ENCODE data around the gene HDAC4. TPM values are rescaled to one million over a fixed set of nuclear protein-coding genes. Genes with fewer than 3 reads are reported as not detected.

The HDAC4 gene
- total RNA-seq, 1 experiment from 2014 or later, result 47.6 TPM

DNA sequence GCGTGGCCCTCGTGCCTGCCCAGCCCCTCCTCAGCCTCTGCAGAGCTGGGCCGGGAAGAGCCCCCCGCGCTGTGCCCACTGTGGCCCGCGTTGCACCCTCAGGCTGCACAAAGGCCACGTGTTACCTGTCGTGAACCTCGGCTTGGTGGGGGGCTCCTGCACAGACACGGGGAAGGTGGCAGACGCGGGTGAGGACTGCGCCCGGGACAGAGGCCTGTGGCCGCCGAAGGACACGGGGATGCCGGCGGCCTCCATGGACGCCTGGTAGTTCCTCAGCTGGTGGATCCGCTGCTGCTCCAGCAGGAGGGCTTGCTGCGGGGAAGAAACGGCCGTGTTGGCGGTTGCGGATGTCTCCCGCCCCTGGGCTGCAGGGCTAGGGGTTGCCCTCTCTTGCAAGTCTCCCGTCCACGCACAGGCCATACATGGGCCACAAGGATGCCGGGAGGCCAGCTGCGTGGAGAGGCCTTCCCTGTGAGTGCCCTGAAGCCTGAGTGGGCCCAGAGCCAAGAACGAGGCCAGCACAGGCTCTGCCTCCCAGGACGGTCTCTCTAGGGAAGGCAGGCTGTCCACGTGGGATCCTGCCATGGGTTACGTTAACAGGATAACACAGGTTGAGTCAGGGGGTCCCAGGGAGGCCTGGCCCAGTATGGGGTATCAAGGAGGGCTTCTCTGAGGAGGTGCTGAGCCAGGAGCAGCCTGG, 289.3 kb downstream of the HDAC4 start:
- CTCF ChIA-PET, result no interaction called here
- POLR2A ChIA-PET, result no interaction called here

More for the DNA sequence above, 289.3 kb downstream of the HDAC4 start:
- TF ChIP-seq ELF1 (IDR thresholded peaks at IDR 0.05; ENCODE audit: borderline replicate concordance, low read depth) (no peak), EZH2 (IDR thresholded peaks at IDR 0.05) (no peak), ZNF274 (IDR thresholded peaks at IDR 0.05; ENCODE audit: low read depth, low read length) (no peak), EGR1 (IDR thresholded peaks at IDR 0.05; ENCODE audit: low read depth) (no peak), JUND (IDR thresholded peaks at IDR 0.05) (no peak), FOSL1 (IDR thresholded peaks at IDR 0.05; ENCODE audit: low read depth) (no peak), POLR2AphosphoS5 (IDR thresholded peaks at IDR 0.05; ENCODE audit: low read depth, low read length) (no peak), POLR2A (IDR thresholded peaks at IDR 0.05; ENCODE audit: borderline replicate concordance, extremely low read depth, insufficient read depth, insufficient read length) (no peak)
- TF ChIP-seq, protein P1, sequence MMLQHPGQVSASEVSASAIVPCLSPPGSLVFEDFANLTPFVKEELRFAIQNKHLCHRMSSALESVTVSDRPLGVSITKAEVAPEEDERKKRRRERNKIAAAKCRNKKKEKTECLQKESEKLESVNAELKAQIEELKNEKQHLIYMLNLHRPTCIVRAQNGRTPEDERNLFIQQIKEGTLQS (IDR thresholded peaks at IDR 0.05), result no peak
- TF ChIP-seq, protein P2, sequence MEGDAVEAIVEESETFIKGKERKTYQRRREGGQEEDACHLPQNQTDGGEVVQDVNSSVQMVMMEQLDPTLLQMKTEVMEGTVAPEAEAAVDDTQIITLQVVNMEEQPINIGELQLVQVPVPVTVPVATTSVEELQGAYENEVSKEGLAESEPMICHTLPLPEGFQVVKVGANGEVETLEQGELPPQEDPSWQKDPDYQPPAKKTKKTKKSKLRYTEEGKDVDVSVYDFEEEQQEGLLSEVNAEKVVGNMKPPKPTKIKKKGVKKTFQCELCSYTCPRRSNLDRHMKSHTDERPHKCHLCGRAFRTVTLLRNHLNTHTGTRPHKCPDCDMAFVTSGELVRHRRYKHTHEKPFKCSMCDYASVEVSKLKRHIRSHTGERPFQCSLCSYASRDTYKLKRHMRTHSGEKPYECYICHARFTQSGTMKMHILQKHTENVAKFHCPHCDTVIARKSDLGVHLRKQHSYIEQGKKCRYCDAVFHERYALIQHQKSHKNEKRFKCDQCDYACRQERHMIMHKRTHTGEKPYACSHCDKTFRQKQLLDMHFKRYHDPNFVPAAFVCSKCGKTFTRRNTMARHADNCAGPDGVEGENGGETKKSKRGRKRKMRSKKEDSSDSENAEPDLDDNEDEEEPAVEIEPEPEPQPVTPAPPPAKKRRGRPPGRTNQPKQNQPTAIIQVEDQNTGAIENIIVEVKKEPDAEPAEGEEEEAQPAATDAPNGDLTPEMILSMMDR (IDR thresholded peaks at IDR 0.05 in 2 of 3, conservative IDR thresholded peaks at IDR 0.05 in 1 of 3; ENCODE audit: borderline replicate concordance in 1 of 3, insufficient read depth in 1 of 3, low read depth in 2 of 3, low read length in 2 of 3), result no peak
- H3K4me1 ChIP-seq (ENCODE audit: control insufficient read depth in 1 of 2, insufficient read depth in 2 of 2, low read length in 2 of 2), result peaks cover 0 to 6% of the 10 kb centered on the region in 2 experiments; a peak in 1 of 4 replicates
- H3K79me2 ChIP-seq (ENCODE audit: insufficient read depth, low read length), result no peaks in the 10 kb centered on the region
- ATAC-seq (no peak), DNase-seq (ENCODE audit: low read depth, low spot score) (no peak)
- RAD21 ChIA-PET (ENCODE audit: low non-redundant PET in 1 of 2, low total read pairs in 2 of 2, uncharacterized antibody in 2 of 2, unreplicated experiment in 2 of 2), result no interaction called here
- H3K27ac ChIP-seq (ENCODE audit: low read depth, low read length), result no peak overlapping the region
- H3K9ac ChIP-seq (ENCODE audit: low read length), result no peak overlapping the region
- H3K9me3 ChIP-seq (ENCODE audit: control insufficient read depth in 1 of 2, insufficient read depth in 1 of 2, low read depth in 1 of 2, low read length in 2 of 2), result no peaks in the 10 kb centered on the region
- H3K9me2 ChIP-seq (ENCODE audit: insufficient read depth), result no peaks in the 10 kb centered on the region
- no peak overlapping the region for H3K4me2 ChIP-seq (ENCODE audit: low read length)
- intact Hi-C loops (cut with micrococcal nuclease), result no loop called here
- H3K36me3 ChIP-seq (ENCODE audit: control insufficient read depth in 1 of 2, insufficient read depth in 2 of 2, low read length in 2 of 2), result peaks cover 0 to 4% of the 10 kb centered on the region in 2 experiments; a peak in 1 of 4 replicates
- H4K20me1 ChIP-seq (ENCODE audit: insufficient read depth), result no peaks in the 10 kb centered on the region
- no TSS peak for BruUV-seq (replicated peaks)
- H3K4me3 ChIP-seq (replicated peaks in 1 of 2; ENCODE audit: low read depth in 1 of 2, low read length in 2 of 2), result no peak overlapping the region
- no peaks in the 10 kb centered on the region for H3K27me3 ChIP-seq (ENCODE audit: insufficient read depth, low read length)
- H2AFZ ChIP-seq (ENCODE audit: low read depth, low read length, poor library complexity, severe bottlenecking), result no peak overlapping the region
